ENCODE measurements around the gene LRRC47.

The LRRC47 gene

GRCh38 chr1:3731583-3732433 lies 64.5 kb downstream of the LRRC47 start:
- H3K9ac ChIP-seq (ENCODE audit: low read length) = no peak overlapping the region
- H3K36me3 ChIP-seq (replicated peaks; ENCODE audit: low read depth, low read length) = no peaks in the 10 kb centered on the region
- H3K4me2 ChIP-seq (ENCODE audit: low read length) = no peak overlapping the region
- H3K27me3 ChIP-seq (ENCODE audit: low read depth, low read length) = no peaks in the 10 kb centered on the region
- no peaks in the 10 kb centered on the region for H4K20me1 ChIP-seq (ENCODE audit: insufficient read depth, low read length)
- H3K9me3 ChIP-seq (ENCODE audit: insufficient read depth, low read length) = no peaks in the 10 kb centered on the region
- H3K79me2 ChIP-seq (ENCODE audit: low read length) = no peaks in the 10 kb centered on the region
- H3K4me1 ChIP-seq (ENCODE audit: low read length) = peaks cover 8% of the 10 kb centered on the region
- TF ChIP-seq, protein P1, sequence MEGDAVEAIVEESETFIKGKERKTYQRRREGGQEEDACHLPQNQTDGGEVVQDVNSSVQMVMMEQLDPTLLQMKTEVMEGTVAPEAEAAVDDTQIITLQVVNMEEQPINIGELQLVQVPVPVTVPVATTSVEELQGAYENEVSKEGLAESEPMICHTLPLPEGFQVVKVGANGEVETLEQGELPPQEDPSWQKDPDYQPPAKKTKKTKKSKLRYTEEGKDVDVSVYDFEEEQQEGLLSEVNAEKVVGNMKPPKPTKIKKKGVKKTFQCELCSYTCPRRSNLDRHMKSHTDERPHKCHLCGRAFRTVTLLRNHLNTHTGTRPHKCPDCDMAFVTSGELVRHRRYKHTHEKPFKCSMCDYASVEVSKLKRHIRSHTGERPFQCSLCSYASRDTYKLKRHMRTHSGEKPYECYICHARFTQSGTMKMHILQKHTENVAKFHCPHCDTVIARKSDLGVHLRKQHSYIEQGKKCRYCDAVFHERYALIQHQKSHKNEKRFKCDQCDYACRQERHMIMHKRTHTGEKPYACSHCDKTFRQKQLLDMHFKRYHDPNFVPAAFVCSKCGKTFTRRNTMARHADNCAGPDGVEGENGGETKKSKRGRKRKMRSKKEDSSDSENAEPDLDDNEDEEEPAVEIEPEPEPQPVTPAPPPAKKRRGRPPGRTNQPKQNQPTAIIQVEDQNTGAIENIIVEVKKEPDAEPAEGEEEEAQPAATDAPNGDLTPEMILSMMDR (IDR thresholded peaks at IDR 0.05; ENCODE audit: low read depth, low read length) = no peak
- no peak for TF ChIP-seq EZH2phosphoT487 (IDR thresholded peaks at IDR 0.05; ENCODE audit: low read depth)
- no peak overlapping the region for H2AFZ ChIP-seq (ENCODE audit: low read depth, low read length)
- no peak overlapping the region for H3K4me3 ChIP-seq (ENCODE audit: low read length)
- no peak overlapping the region for H3K27ac ChIP-seq (ENCODE audit: low read length)

DNA sequence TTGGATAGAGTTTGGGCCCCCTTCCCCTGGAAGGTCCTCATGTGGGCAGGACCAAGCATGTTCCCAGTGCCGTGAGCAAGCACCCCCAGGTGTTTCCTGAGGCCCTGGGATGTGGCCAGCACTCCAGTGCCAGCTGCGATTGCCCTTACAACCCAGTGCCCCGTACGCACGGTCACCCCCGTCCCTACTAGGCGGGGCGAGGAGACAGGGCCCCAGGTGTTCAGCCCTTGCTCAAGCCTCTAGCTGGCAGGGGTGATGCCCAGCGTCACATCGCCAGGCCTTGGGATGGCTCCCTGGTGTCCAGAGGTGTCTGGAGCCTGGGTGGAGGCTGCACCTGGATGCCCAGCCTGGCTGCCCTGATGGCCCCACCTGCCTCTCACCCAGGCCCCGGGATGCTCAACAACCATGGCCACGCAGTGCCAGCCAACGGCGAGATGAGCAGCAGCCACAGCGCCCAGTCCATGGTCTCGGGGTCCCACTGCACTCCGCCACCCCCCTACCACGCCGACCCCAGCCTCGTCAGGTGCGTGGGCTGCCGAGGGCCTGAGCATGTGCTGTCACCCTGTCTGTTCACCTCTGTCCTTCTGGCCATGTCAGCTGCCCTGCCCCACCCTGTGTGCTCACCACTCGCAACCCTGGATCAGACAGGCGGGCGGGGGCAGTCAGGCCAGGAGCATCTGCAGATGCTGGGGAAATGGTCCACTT lies 65.6 kb downstream of the LRRC47 start:
- no peak overlapping the region for H3K4me2 ChIP-seq (ENCODE audit: low read length)
- H3K36me3 ChIP-seq (replicated peaks; ENCODE audit: low read depth, low read length) = no peaks in the 10 kb centered on the region
- H2AFZ ChIP-seq (ENCODE audit: low read depth, low read length) = no peak overlapping the region
- no peak overlapping the region for H3K4me3 ChIP-seq (ENCODE audit: low read length)
- H3K9ac ChIP-seq (ENCODE audit: low read length) = no peak overlapping the region
- TF ChIP-seq, protein P1 (IDR thresholded peaks at IDR 0.05; ENCODE audit: low read depth, low read length) = no peak
- no peak for TF ChIP-seq EZH2phosphoT487 (IDR thresholded peaks at IDR 0.05; ENCODE audit: low read depth)
- no peaks in the 10 kb centered on the region for H3K27me3 ChIP-seq (ENCODE audit: low read depth, low read length)
- no peaks in the 10 kb centered on the region for H4K20me1 ChIP-seq (ENCODE audit: insufficient read depth, low read length)
- H3K9me3 ChIP-seq (ENCODE audit: insufficient read depth, low read length) = no peaks in the 10 kb centered on the region
- H3K4me1 ChIP-seq (ENCODE audit: low read length) = peaks cover 8% of the 10 kb centered on the region
- no peaks in the 10 kb centered on the region for H3K79me2 ChIP-seq (ENCODE audit: low read length)
- H3K27ac ChIP-seq (ENCODE audit: low read length) = no peak overlapping the region

DNA sequence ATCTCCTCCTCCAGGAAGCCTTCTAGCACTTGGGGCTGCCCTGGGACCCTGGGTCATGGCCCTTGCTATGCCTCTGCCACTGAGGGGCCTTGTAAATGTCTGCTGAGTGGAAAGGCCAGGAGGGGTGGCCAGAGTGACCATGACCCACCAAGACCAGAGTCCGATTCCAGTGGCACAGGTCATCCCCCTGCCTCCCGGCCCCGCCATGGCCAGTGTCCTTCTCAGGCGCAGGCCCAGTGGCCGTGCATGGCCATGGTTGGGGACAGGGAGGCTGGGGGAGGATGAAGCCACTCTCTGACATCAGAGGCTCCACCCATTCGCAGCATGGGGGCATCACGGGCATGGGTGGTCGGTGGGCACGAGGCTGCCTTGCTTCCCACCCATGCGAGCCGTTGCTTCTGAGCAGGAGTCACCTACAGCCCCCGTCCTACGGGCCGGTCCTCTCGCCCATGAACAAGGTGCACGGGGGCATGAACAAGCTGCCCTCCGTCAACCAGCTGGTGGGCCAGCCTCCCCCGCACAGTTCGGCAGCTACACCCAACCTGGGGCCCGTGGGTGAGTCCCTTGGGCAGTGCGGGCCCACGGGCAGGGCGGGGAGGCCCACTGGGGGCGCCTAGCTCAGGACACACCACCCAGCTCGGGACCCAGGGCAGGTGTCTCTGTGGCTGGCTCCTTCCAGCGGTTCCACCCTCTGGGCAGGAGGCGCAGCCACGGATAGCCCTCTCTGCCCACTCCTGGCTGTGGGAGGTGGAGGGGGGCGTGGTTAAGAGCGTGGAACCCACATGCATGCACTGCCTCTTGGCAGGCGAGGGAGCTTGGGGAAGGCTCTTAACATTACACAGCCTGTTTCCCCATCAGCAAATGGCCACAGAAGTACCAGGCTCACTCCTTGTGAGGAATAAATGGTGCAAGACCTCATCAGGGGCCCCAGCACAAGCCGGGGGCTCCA lies 66.4 kb downstream of the LRRC47 start:
- Histone ChIP-seq H2AFZ (ENCODE audit: low read depth, low read length) (no peak overlapping the region), H3K4me3 (ENCODE audit: low read length) (no peak overlapping the region)

More for the DNA sequence above, 66.4 kb downstream of the LRRC47 start:
- TF ChIP-seq, protein P1 (IDR thresholded peaks at IDR 0.05; ENCODE audit: low read depth, low read length) = no peak
- no peak for TF ChIP-seq EZH2phosphoT487 (IDR thresholded peaks at IDR 0.05; ENCODE audit: low read depth)
- H3K36me3 ChIP-seq (replicated peaks; ENCODE audit: low read depth, low read length) = no peaks in the 10 kb centered on the region
- H3K27me3 ChIP-seq (ENCODE audit: low read depth, low read length) = no peaks in the 10 kb centered on the region
- no peaks in the 10 kb centered on the region for H3K9me3 ChIP-seq (ENCODE audit: insufficient read depth, low read length)
- H3K4me2 ChIP-seq (ENCODE audit: low read length) = no peak overlapping the region
- no peak overlapping the region for H3K9ac ChIP-seq (ENCODE audit: low read length)
- H3K4me1 ChIP-seq (ENCODE audit: low read length) = peaks cover 3% of the 10 kb centered on the region
- no peaks in the 10 kb centered on the region for H4K20me1 ChIP-seq (ENCODE audit: insufficient read depth, low read length)
- H3K79me2 ChIP-seq (ENCODE audit: low read length) = no peaks in the 10 kb centered on the region
- H3K27ac ChIP-seq (ENCODE audit: low read length) = no peak overlapping the region

All from OCI-LY3 (cell line).